ENCODE results near the gene CCDC192. TPM values are rescaled to one million over a fixed set of nuclear protein-coding genes. Genes with fewer than 3 reads are reported as not detected.

CCDC192 gene
- total RNA-seq, 1 donor from 2014 or later, result 2.1 TPM

- peaks cover 5% of the 10 kb centered on the region for H3K9me3 Mint-ChIP-seq
Measured at GRCh38 chr5:127923804-127924570, 220.8 kb downstream of the CCDC192 start.

GRCh38 chr5:127924606-127925005 is 221.4 kb downstream of the CCDC192 start:
- Mint-ChIP-seq H3K36me3 (peaks cover 3% of the 10 kb centered on the region), H3K27ac (no peak overlapping the region), H3K4me1 (no peaks in the 10 kb centered on the region), H3K27me3 (ENCODE audit: low read depth) (no peaks in the 10 kb centered on the region), H3K9me3 (peaks cover 5% of the 10 kb centered on the region), H3K4me3 (no peak overlapping the region)
- TF ChIP-seq CTCF (IDR thresholded peaks at IDR 0.05; ENCODE audit: unreplicated experiment), result no peak
- no peak for DNase-seq (ENCODE audit: low spot score in 2 of 2, unreplicated experiment in 2 of 2)

More at GRCh38 chr5:127923804-127924570, 220.8 kb downstream of the CCDC192 start:
- Mint-ChIP-seq H3K4me3 (no peak overlapping the region), H3K27ac (no peak overlapping the region), H3K4me1 (no peaks in the 10 kb centered on the region), H3K36me3 (peaks cover 3% of the 10 kb centered on the region), H3K27me3 (ENCODE audit: low read depth) (no peaks in the 10 kb centered on the region)
- DNase-seq (ENCODE audit: low spot score in 2 of 2, unreplicated experiment in 2 of 2), result no peak
- no peak for TF ChIP-seq CTCF (IDR thresholded peaks at IDR 0.05; ENCODE audit: unreplicated experiment)

GRCh38 chr5:127925916-127926315 is 222.7 kb downstream of the CCDC192 start:
- Mint-ChIP-seq H3K4me1 (no peaks in the 10 kb centered on the region), H3K36me3 (peaks cover 3% of the 10 kb centered on the region), H3K9me3 (peaks cover 5% of the 10 kb centered on the region), H3K27me3 (ENCODE audit: low read depth) (no peaks in the 10 kb centered on the region), H3K4me3 (no peak overlapping the region), H3K27ac (no peak overlapping the region)
- TF ChIP-seq CTCF (IDR thresholded peaks at IDR 0.05; ENCODE audit: unreplicated experiment), result no peak
- DNase-seq (ENCODE audit: low spot score in 2 of 2, unreplicated experiment in 2 of 2), result no peak

GRCh38 chr5:127926974-127927373 is 223.8 kb downstream of the CCDC192 start:
- H3K4me1 Mint-ChIP-seq, result no peaks in the 10 kb centered on the region
- no peak for TF ChIP-seq CTCF (IDR thresholded peaks at IDR 0.05; ENCODE audit: unreplicated experiment)
- no peak for DNase-seq (ENCODE audit: low spot score in 2 of 2, unreplicated experiment in 2 of 2)
- H3K27me3 Mint-ChIP-seq (ENCODE audit: low read depth), result no peaks in the 10 kb centered on the region
- H3K9me3 Mint-ChIP-seq, result peaks cover 5% of the 10 kb centered on the region
- no peak overlapping the region for H3K4me3 Mint-ChIP-seq
- H3K27ac Mint-ChIP-seq, result no peak overlapping the region
- peaks cover 3% of the 10 kb centered on the region for H3K36me3 Mint-ChIP-seq

GRCh38 chr5:127928053-127928452 is 224.9 kb downstream of the CCDC192 start:
- Mint-ChIP-seq H3K27ac (no peak overlapping the region), H3K36me3 (peaks cover 3% of the 10 kb centered on the region), H3K4me1 (no peaks in the 10 kb centered on the region), H3K27me3 (ENCODE audit: low read depth) (no peaks in the 10 kb centered on the region), H3K4me3 (no peak overlapping the region), H3K9me3 (peaks cover 5% of the 10 kb centered on the region)
- no peak for TF ChIP-seq CTCF (IDR thresholded peaks at IDR 0.05; ENCODE audit: unreplicated experiment)
- no peak for DNase-seq (ENCODE audit: low spot score in 2 of 2, unreplicated experiment in 2 of 2)

Measured in mesothelial cell of epicardium (in vitro differentiated cells).